Stomach (tissue), 9 donors: ENCODE measurements around the gene XYLB. TPM values are rescaled to one million over a fixed set of nuclear protein-coding genes. Genes with fewer than 3 reads are reported as not detected.

Experiments used
- DNase-seq, 2 donors: peaks; one replicate each; pipeline versions ENCODE4 v3.0.0 to v3.0.0-alpha.2; 2013 to 2019
- H3K27ac ChIP-seq, 5 donors: fragments of 200-600 bp in 4 of 5; sonication (generic) in 4 of 5; one replicate each; pipeline ENCODE4 v1.5.1; 2013 to 2019; ENCODE audit warnings: mild to moderate bottlenecking in 1 of 5, moderate library complexity in 1 of 5
- H3K27me3 ChIP-seq, 3 donors: fragments of 200-600 bp; sonication (generic); one replicate each; pipeline ENCODE4 v1.5.1; 2017 to 2019; ENCODE audit warnings: mixed run types in 1 of 3
- H3K36me3 ChIP-seq, 4 donors: fragments of 200-600 bp; sonication (generic); 1 replicate in 3 of 4; 2 replicates in 1 of 4; pipeline ENCODE4 v1.5.1; 2016 to 2019
- H3K4me1 ChIP-seq, 4 donors: fragments of 200-600 bp; sonication (generic); one replicate each; pipeline ENCODE4 v1.5.1; 2016 to 2019
- H3K4me3 ChIP-seq, 4 donors: fragments of 200-600 bp; sonication (generic) in 3 of 4; one replicate each; pipeline ENCODE4 v1.5.1; 2016 to 2019; ENCODE audit warnings: mild to moderate bottlenecking in 1 of 4
- H3K9me3 ChIP-seq, 4 donors: fragments of 200-600 bp; sonication (generic); one replicate each; pipeline ENCODE4 v1.5.1; 2016 to 2019
- CTCF ChIP-seq, 7 experiments: fragments of 450-650 bp in 4 of 7; fragments of 200-600 bp in 3 of 7; sonication (generic) in 3 of 7; IDR thresholded peaks; one replicate each; pipeline ENCODE4 v1.5.1; 2016 to 2019; ENCODE audit warnings: antibody characterized with exemption in 7 of 7, control low read depth in 2 of 7, mild to moderate bottlenecking in 1 of 7
- EP300 ChIP-seq: sonication (generic); formaldehyde crosslinking; IDR thresholded peaks from one replicate; pipeline ENCODE4 v1.6.1; 2017; ENCODE audit warnings: antibody characterized with exemption
- POLR2A ChIP-seq, 4 donors: fragments of 450-650 bp; IDR thresholded peaks; one replicate each; pipeline ENCODE4 v1.6.1; 2016; ENCODE audit warnings: antibody characterized with exemption in 4 of 4, control low read depth in 2 of 4, mild to moderate bottlenecking in 1 of 4, moderate library complexity in 1 of 4
- POLR2AphosphoS5 ChIP-seq, 3 donors: sonication (generic); formaldehyde crosslinking; IDR thresholded peaks; one replicate each; pipeline ENCODE4 v1.6.1; 2016; ENCODE audit warnings: antibody characterized with exemption in 3 of 3
- WGBS, 5 donors: extraction: QIAGEN DNeasy Blood & Tissue Kit in 3 of 5; methylation state at CpG; one replicate each; pipeline versions ENCODE4 v1.1.5 to v1.1.7; 2013 to 2018; 5-methylcytosine and 5-hydroxymethylcytosine counted together
- intact Hi-C: fragments of 100-400 bp; cut with DNase I; formaldehyde crosslinking; loops from one replicate; pipeline ENCODE4 v1.15.1; 2023; ENCODE audit warnings: low total_unique reads
- polyA plus RNA-seq, 3 donors: library from polyadenylated mRNA; stranded (reverse); fragments of 200-250 nt; gene quantifications; one replicate each; pipeline ENCODE4 v1.2.3, GENCODE V29; 2013
- total RNA-seq, 5 donors: library from RNA; depleted of rRNA; stranded (reverse); fragments of >200 nt; gene quantifications; one replicate each; pipeline versions ENCODE4 v1.1.0 to v1.2.3, GENCODE V29; 2014 to 2016
- donor health status: healthy with polysubstance abuse.
- donor health status: Bipolar disorder and iron deficiency.
- donor health status: healthy.

XYLB gene
- total and polyA plus RNA-seq, 8 donors = 1.1 to 41.6 (median 3.6) TPM

- DNase-seq = peak; percentile 65 to 82
- TF ChIP-seq POLR2AphosphoS5 (IDR thresholded peaks at IDR 0.05) (peak in 2 of 3 donors; percentile 46 to 48), POLR2A (IDR thresholded peaks at IDR 0.05) (no peak)
- peak overlapping the region; percentile 88 to 94 (median 90) for H3K27ac ChIP-seq
- intact Hi-C loops = no loop called here
- H3K27me3 ChIP-seq = no peaks in the 10 kb centered on the region
- H3K4me1 ChIP-seq = peaks cover 22 to 58% (median 50%) of the 10 kb centered on the region in 4 donors
- H3K4me3 ChIP-seq = peak overlapping the region; percentile 75 to 90 (median 80)
- H3K36me3 ChIP-seq = no peaks in the 10 kb centered on the region
- H3K9me3 ChIP-seq = no peaks in the 10 kb centered on the region
- WGBS, 5 donors = 0 to 1% (median 1%) methylated on average over 40 to 78 of the region's 78 CpGs
Observed at GRCh38 chr3:38454178-38454883, 107.7 kb downstream of the XYLB start.

- peak; percentile 87 to 91 for DNase-seq
- no peaks in the 10 kb centered on the region for H3K27me3 ChIP-seq
- TF ChIP-seq CTCF (IDR thresholded peaks at IDR 0.05) (no peak), EP300 (no peak), POLR2AphosphoS5 (IDR thresholded peaks at IDR 0.05) (peak in 2 of 3 donors; percentile 64 to 69), POLR2A (IDR thresholded peaks at IDR 0.05) (peak in 1 of 4 donors; percentile 51)
- no peaks in the 10 kb centered on the region for H3K9me3 ChIP-seq
- 0 to 1% (median 1%) methylated on average over 18 to 72 of the region's 72 CpGs for WGBS, 5 donors
- intact Hi-C loops = no loop called here
- H3K4me1 ChIP-seq = peaks cover 23 to 65% (median 58%) of the 10 kb centered on the region in 4 donors
- H3K36me3 ChIP-seq = no peaks in the 10 kb centered on the region
- peak overlapping the region; percentile 75 to 90 (median 80) for H3K4me3 ChIP-seq
- peak overlapping the region; percentile 88 to 94 (median 90) for H3K27ac ChIP-seq
Observed at GRCh38 chr3:38454884-38455638, 108.5 kb downstream of the XYLB start.

GRCh38 chr3:38455639-38456430 lies 109.2 kb downstream of the XYLB start:
- peak in 1 of 2 donors; percentile 84 for DNase-seq
- Histone ChIP-seq H3K9me3 (no peaks in the 10 kb centered on the region), H3K4me3 (peak overlapping the region; percentile 75 to 90 (median 80)), H3K36me3 (no peaks in the 10 kb centered on the region), H3K4me1 (peaks cover 31 to 73% (median 64%) of the 10 kb centered on the region in 4 donors), H3K27ac (peak overlapping the region; percentile 88 to 94 (median 90)), H3K27me3 (no peaks in the 10 kb centered on the region)
- intact Hi-C loops = no loop called here
- 6 to 10% (median 7%) methylated on average over 13 to 15 of the region's 15 CpGs for WGBS, 5 donors
- TF ChIP-seq POLR2A (IDR thresholded peaks at IDR 0.05) = no peak
- TF ChIP-seq EP300 = no peak
- no peak for TF ChIP-seq POLR2AphosphoS5 (IDR thresholded peaks at IDR 0.05)
- no peak for TF ChIP-seq CTCF (IDR thresholded peaks at IDR 0.05)

GRCh38 chr3:38457111-38458003 lies 110.8 kb downstream of the XYLB start:
- Histone ChIP-seq H3K36me3 (no peaks in the 10 kb centered on the region), H3K4me1 (peaks cover 36 to 80% (median 67%) of the 10 kb centered on the region in 4 donors), H3K27me3 (no peaks in the 10 kb centered on the region), H3K9me3 (no peaks in the 10 kb centered on the region), H3K4me3 (no peak overlapping the region), H3K27ac (no peak overlapping the region)
- intact Hi-C loops = no loop called here
- TF ChIP-seq EP300 = no peak
- TF ChIP-seq POLR2AphosphoS5 (IDR thresholded peaks at IDR 0.05) = no peak
- no peak for TF ChIP-seq CTCF (IDR thresholded peaks at IDR 0.05)
- no peak for TF ChIP-seq POLR2A (IDR thresholded peaks at IDR 0.05)
- no peak for DNase-seq
- WGBS, 5 donors = 83 to 92% (median 89%) methylated on average over 9 of the region's 9 CpGs
